GM12875 (cell line): ENCODE data around the gene PDGFC.

Experiments
- H3K4me3 ChIP-seq: one replicate; pipeline ENCODE4 v1.5.1; 2011; ENCODE audit warnings: low read depth, low read length, control low read depth
- CTCF ChIP-seq: IDR thresholded peaks from 2 replicates; pipeline ENCODE4 v1.5.1; 2011; ENCODE audit warnings: low read depth, mild to moderate bottlenecking, control low read depth, inconsistent platforms, low read length, moderate library complexity, borderline replicate concordance; ENCODE audit not compliant: insufficient read depth

Gene PDGFC

GRCh38 chr4:156931267-156931666 lies 40.3 kb downstream of the PDGFC start:
- no peak for TF ChIP-seq CTCF
- no peak overlapping the region for H3K4me3 ChIP-seq

GRCh38 chr4:156929386-156930105 lies 42.1 kb downstream of the PDGFC start:
- no peak for TF ChIP-seq CTCF
- H3K4me3 ChIP-seq, result no peak overlapping the region

- H3K4me3 ChIP-seq, result no peak overlapping the region
- TF ChIP-seq CTCF, result no peak
These were observed 46.8 kb downstream of the PDGFC start for GRCh38 chr4:156924774-156925315.

GRCh38 chr4:156923525-156923924 lies 48.1 kb downstream of the PDGFC start:
- no peak for TF ChIP-seq CTCF

GRCh38 chr4:156915221-156915620 lies 56.4 kb downstream of the PDGFC start:
- no peak for TF ChIP-seq CTCF
- no peak overlapping the region for H3K4me3 ChIP-seq

More at GRCh38 chr4:156923525-156923924, 48.1 kb downstream of the PDGFC start:
- H3K4me3 ChIP-seq, result no peak overlapping the region

- no peak for TF ChIP-seq CTCF
- H3K4me3 ChIP-seq, result no peak overlapping the region
These were observed 58.4 kb downstream of the PDGFC start for GRCh38 chr4:156913234-156913633.

GRCh38 chr4:156909010-156909409 lies 62.6 kb downstream of the PDGFC start:
- TF ChIP-seq CTCF, result no peak
- no peak overlapping the region for H3K4me3 ChIP-seq
